ENCODE results near the gene CDA.
A peak's percentile ranks its signal among the peaks of the same experiment; 100 is the strongest.

CDA gene

GRCh38 chr1:20565234-20565633 is 23.7 kb upstream of the CDA start:
- no peak for DNase-seq (ENCODE audit: low spot score)
- no peaks in the 10 kb centered on the region for H3K9me3 ChIP-seq (ENCODE audit: severe bottlenecking)
- no peaks in the 10 kb centered on the region for H3K36me3 ChIP-seq (ENCODE audit: low read depth)
- no peak for ATAC-seq (ENCODE audit: low read depth)
- TF ChIP-seq CTCF (IDR thresholded peaks at IDR 0.05; ENCODE audit: poor library complexity, severe bottlenecking), result no peak
- H3K4me3 ChIP-seq (ENCODE audit: severe bottlenecking), result no peak overlapping the region
- no peaks in the 10 kb centered on the region for H3K27me3 ChIP-seq (ENCODE audit: insufficient read depth, poor library complexity, severe bottlenecking)
- H3K27ac ChIP-seq (ENCODE audit: poor library complexity, severe bottlenecking), result no peak overlapping the region
- no peaks in the 10 kb centered on the region for H3K4me1 ChIP-seq (ENCODE audit: insufficient read depth, poor library complexity, severe bottlenecking)

GRCh38 chr1:20569523-20570098 is 19.3 kb upstream of the CDA start:
- Histone ChIP-seq H3K9me3 (ENCODE audit: severe bottlenecking) (no peaks in the 10 kb centered on the region), H3K4me3 (ENCODE audit: severe bottlenecking) (no peak overlapping the region), H3K4me1 (ENCODE audit: insufficient read depth, poor library complexity, severe bottlenecking) (no peaks in the 10 kb centered on the region), H3K27me3 (ENCODE audit: insufficient read depth, poor library complexity, severe bottlenecking) (no peaks in the 10 kb centered on the region), H3K27ac (ENCODE audit: poor library complexity, severe bottlenecking) (no peak overlapping the region), H3K36me3 (ENCODE audit: low read depth) (no peaks in the 10 kb centered on the region)
- ATAC-seq (ENCODE audit: low read depth) (no peak), DNase-seq (ENCODE audit: low spot score) (no peak)
- no peak for TF ChIP-seq CTCF (IDR thresholded peaks at IDR 0.05; ENCODE audit: poor library complexity, severe bottlenecking)

- H3K27me3 ChIP-seq (ENCODE audit: insufficient read depth, poor library complexity, severe bottlenecking), result no peaks in the 10 kb centered on the region
- no peak overlapping the region for H3K27ac ChIP-seq (ENCODE audit: poor library complexity, severe bottlenecking)
- no peaks in the 10 kb centered on the region for H3K9me3 ChIP-seq (ENCODE audit: severe bottlenecking)
- no peak for DNase-seq (ENCODE audit: low spot score)
- H3K36me3 ChIP-seq (ENCODE audit: low read depth), result no peaks in the 10 kb centered on the region
- H3K4me3 ChIP-seq (ENCODE audit: severe bottlenecking), result no peak overlapping the region
- peaks cover 7% of the 10 kb centered on the region for H3K4me1 ChIP-seq (ENCODE audit: insufficient read depth, poor library complexity, severe bottlenecking)
- no peak for TF ChIP-seq CTCF (IDR thresholded peaks at IDR 0.05; ENCODE audit: poor library complexity, severe bottlenecking)
- ATAC-seq (ENCODE audit: low read depth), result no peak
Observed at GRCh38 chr1:20571427-20571826, 17.5 kb upstream of the CDA start.

- no peak for ATAC-seq (ENCODE audit: low read depth)
- Histone ChIP-seq H3K27ac (ENCODE audit: poor library complexity, severe bottlenecking) (no peak overlapping the region), H3K4me3 (ENCODE audit: severe bottlenecking) (no peak overlapping the region), H3K4me1 (ENCODE audit: insufficient read depth, poor library complexity, severe bottlenecking) (peaks cover 18% of the 10 kb centered on the region), H3K36me3 (ENCODE audit: low read depth) (no peaks in the 10 kb centered on the region), H3K9me3 (ENCODE audit: severe bottlenecking) (no peaks in the 10 kb centered on the region), H3K27me3 (ENCODE audit: insufficient read depth, poor library complexity, severe bottlenecking) (no peaks in the 10 kb centered on the region)
- TF ChIP-seq CTCF (IDR thresholded peaks at IDR 0.05; ENCODE audit: poor library complexity, severe bottlenecking), result no peak
- DNase-seq (ENCODE audit: low spot score), result no peak
Observed at GRCh38 chr1:20573987-20574386, 14.9 kb upstream of the CDA start.

- H3K4me1 ChIP-seq (ENCODE audit: insufficient read depth, poor library complexity, severe bottlenecking), result peaks cover 18% of the 10 kb centered on the region
- peak; percentile 39; the same call in 2 of the 3 replicates for ATAC-seq (ENCODE audit: low read depth)
- no peaks in the 10 kb centered on the region for H3K27me3 ChIP-seq (ENCODE audit: insufficient read depth, poor library complexity, severe bottlenecking)
- H3K36me3 ChIP-seq (ENCODE audit: low read depth), result no peaks in the 10 kb centered on the region
- no peak overlapping the region for H3K27ac ChIP-seq (ENCODE audit: poor library complexity, severe bottlenecking)
- H3K9me3 ChIP-seq (ENCODE audit: severe bottlenecking), result no peaks in the 10 kb centered on the region
- H3K4me3 ChIP-seq (ENCODE audit: severe bottlenecking), result no peak overlapping the region
- DNase-seq (ENCODE audit: low spot score), result no peak
- TF ChIP-seq CTCF (IDR thresholded peaks at IDR 0.05; ENCODE audit: poor library complexity, severe bottlenecking), result peak; percentile 57
Observed at GRCh38 chr1:20574686-20575540, 14.0 kb upstream of the CDA start.
